ENCODE data around the gene KRT3. TPM values are rescaled to one million over a fixed set of nuclear protein-coding genes. Genes with fewer than 3 reads are reported as not detected.

The KRT3 gene
- total and polyA plus RNA-seq, 10 of the 15 experiments (the other 5 are each of a cell fraction or from before 2014, with no cell fraction given): not detected

- RAD21 ChIA-PET (ENCODE audit: unreplicated experiment): no interaction called here
- TF ChIP-seq MTA3 (IDR thresholded peaks at IDR 0.05; ENCODE audit: borderline replicate concordance, low read length) (no peak), POU2F2 (IDR thresholded peaks at IDR 0.05; ENCODE audit: borderline replicate concordance, low read depth, low read length) (no peak), ZNF622 (IDR thresholded peaks at IDR 0.05) (no peak), EED (IDR thresholded peaks at IDR 0.05; ENCODE audit: low read depth) (no peak), NR2C1 (IDR thresholded peaks at IDR 0.05) (no peak), SKIL (IDR thresholded peaks at IDR 0.05; ENCODE audit: low read depth, poor library complexity, severe bottlenecking) (no peak), CBX3 (IDR thresholded peaks at IDR 0.05; ENCODE audit: borderline replicate concordance, low read depth) (no peak), ZBTB33 (IDR thresholded peaks at IDR 0.05) (no peak), ASH2L (IDR thresholded peaks at IDR 0.05; ENCODE audit: borderline replicate concordance, low read depth) (no peak), CHD2 (IDR thresholded peaks at IDR 0.05; ENCODE audit: borderline replicate concordance, low read depth, low read length) (no peak), SMARCA5 (IDR thresholded peaks at IDR 0.05) (no peak), RCOR1 (conservative IDR thresholded peaks at IDR 0.05; ENCODE audit: low read depth, low read length) (no peak)
- WGBS (ENCODE audit: insufficient coverage, insufficient replicate concordance, low lambda C conversion rate, missing lambda C conversion rate): 13% methylated on average over 14 of the region's 14 CpGs
- H3K79me2 ChIP-seq (ENCODE audit: control insufficient read depth, insufficient read depth, low read length): no peaks in the 10 kb centered on the region
- H3K4me3 ChIP-seq: no peak overlapping the region
- no peaks in the 10 kb centered on the region for H3K9me3 ChIP-seq (replicated peaks; ENCODE audit: control insufficient read depth, insufficient read depth, low read length)
- no peaks in the 10 kb centered on the region for H4K20me1 ChIP-seq (ENCODE audit: control insufficient read depth, insufficient read depth)
- H3K27ac ChIP-seq (ENCODE audit: control insufficient read depth, insufficient read depth): no peak overlapping the region
- no TSS peak for BruUV-seq (replicated peaks)
- no peaks in the 10 kb centered on the region for H3K36me3 ChIP-seq (ENCODE audit: control insufficient read depth in 2 of 2, insufficient read depth in 2 of 2, low read length in 1 of 2)
- intact Hi-C loops (cut with micrococcal nuclease; ENCODE audit: unreplicated experiment): no loop called here
- CTCF ChIA-PET: no interaction called here
- H3K27me3 ChIP-seq (replicated peaks in 1 of 2; ENCODE audit: control insufficient read depth in 2 of 2, insufficient read depth in 2 of 2, low read length in 1 of 2): no peaks in the 10 kb centered on the region; a peak in 2 of 4 replicates
- H3K4me2 ChIP-seq (ENCODE audit: control insufficient read depth, insufficient read depth): no peak overlapping the region
- SMC1A ChIA-PET (ENCODE audit: uncharacterized antibody, unreplicated experiment): no interaction called here
- in situ Hi-C loops (cut with MboI): no loop called here
- no peak overlapping the region for H2AFZ ChIP-seq (ENCODE audit: control insufficient read depth, low read depth, low read length)
- H3K4me1 ChIP-seq (ENCODE audit: control insufficient read depth, insufficient read depth, low read length): no peaks in the 10 kb centered on the region
- no peak overlapping the region for H3K9ac ChIP-seq (ENCODE audit: control insufficient read depth, insufficient read depth, low read length)
- ATAC-seq (no peak), FAIRE-seq (no peak), DNase-seq (ENCODE audit: low read depth, low spot score) (no peak)
- POLR2A ChIA-PET: no interaction called here
Observed at GRCh38 chr12:52748578-52748977, 47.3 kb downstream of the KRT3 start.

Data from GM12878 (cell line).